HFFc6 (cell line): Measurements from ENCODE around the gene FOXO6. TPM values are rescaled to one million over a fixed set of nuclear protein-coding genes. Genes with fewer than 3 reads are reported as not detected.

Experiments used
- DNase-seq: peaks from one replicate; pipeline ENCODE4 v3.0.0-alpha.2; 2018
- H3K27ac Mint-ChIP-seq: 2 replicates; pipeline ENCODE4 v1.8.0; 2020; ENCODE audit warnings: mild to moderate bottlenecking, mixed read lengths
- H3K27me3 Mint-ChIP-seq: 2 replicates; pipeline ENCODE4 v1.8.0; 2021; ENCODE audit warnings: mild to moderate bottlenecking, moderate library complexity, mixed read lengths; ENCODE audit not compliant: insufficient read depth
- H3K36me3 Mint-ChIP-seq: 2 replicates; pipeline ENCODE4 v1.8.0; 2021; ENCODE audit warnings: low read depth, mixed read lengths
- H3K4me1 Mint-ChIP-seq: 2 replicates; pipeline ENCODE4 v1.8.0; 2020; ENCODE audit warnings: low read depth, mixed read lengths
- H3K4me3 Mint-ChIP-seq: 2 replicates; pipeline ENCODE4 v1.8.0; 2020; ENCODE audit warnings: mild to moderate bottlenecking, moderate library complexity, mixed read lengths
- H3K9me3 Mint-ChIP-seq: 2 replicates; pipeline ENCODE4 v1.8.0; 2020; ENCODE audit warnings: mild to moderate bottlenecking, mixed read lengths
- CTCF ChIP-seq: fragments of 200-600 bp; sonication (generic); IDR thresholded peaks from 2 replicates; pipeline ENCODE4 v1.5.0; 2021; ENCODE audit warnings: antibody characterized with exemption, mild to moderate bottlenecking
- total RNA-seq, 6 experiments: library from RNA; stranded (reverse); fragmentation: NEBNext Ultra II Directional; extraction: Animal tissue kit (Norgen Biotek cat#: 25700); gene quantifications; 2 replicates in 1 of 6; 3 replicates in 5 of 6; pipeline ENCODE4 v1.2.3, GENCODE V29; 2021

FOXO6 gene
- total RNA-seq, 6 experiments from 2014 or later, result 0.07 to 0.08 TPM; not detected in 4

- H3K9me3 Mint-ChIP-seq, result no peaks in the 10 kb centered on the region
- H3K4me3 Mint-ChIP-seq, result no peak overlapping the region
- TF ChIP-seq CTCF, result no peak
- no peak overlapping the region for H3K27ac Mint-ChIP-seq
- no peak for DNase-seq
- H3K36me3 Mint-ChIP-seq, result no peaks in the 10 kb centered on the region
- H3K27me3 Mint-ChIP-seq, result peaks cover 34% of the 10 kb centered on the region
- no peaks in the 10 kb centered on the region for H3K4me1 Mint-ChIP-seq
These were observed 11.2 kb upstream of the FOXO6 start for GRCh38 chr1:41350055-41350378.

- H3K36me3 Mint-ChIP-seq, result no peaks in the 10 kb centered on the region
- DNase-seq, result no peak
- H3K4me3 Mint-ChIP-seq, result no peak overlapping the region
- no peak overlapping the region for H3K27ac Mint-ChIP-seq
- no peak for TF ChIP-seq CTCF
- H3K4me1 Mint-ChIP-seq, result no peaks in the 10 kb centered on the region
- H3K9me3 Mint-ChIP-seq, result no peaks in the 10 kb centered on the region
- H3K27me3 Mint-ChIP-seq, result peaks cover 38% of the 10 kb centered on the region
These were observed 9.7 kb upstream of the FOXO6 start for GRCh38 chr1:41351262-41352151.

GRCh38 chr1:41353744-41354143 is 7.5 kb upstream of the FOXO6 start:
- no peak overlapping the region for H3K4me3 Mint-ChIP-seq
- H3K4me1 Mint-ChIP-seq, result peaks cover 11% of the 10 kb centered on the region
- H3K36me3 Mint-ChIP-seq, result no peaks in the 10 kb centered on the region
- H3K9me3 Mint-ChIP-seq, result no peaks in the 10 kb centered on the region
- peak; percentile 21 for DNase-seq
- H3K27ac Mint-ChIP-seq, result no peak overlapping the region
- H3K27me3 Mint-ChIP-seq, result peaks cover 31% of the 10 kb centered on the region
- TF ChIP-seq CTCF, result no peak

DNA sequence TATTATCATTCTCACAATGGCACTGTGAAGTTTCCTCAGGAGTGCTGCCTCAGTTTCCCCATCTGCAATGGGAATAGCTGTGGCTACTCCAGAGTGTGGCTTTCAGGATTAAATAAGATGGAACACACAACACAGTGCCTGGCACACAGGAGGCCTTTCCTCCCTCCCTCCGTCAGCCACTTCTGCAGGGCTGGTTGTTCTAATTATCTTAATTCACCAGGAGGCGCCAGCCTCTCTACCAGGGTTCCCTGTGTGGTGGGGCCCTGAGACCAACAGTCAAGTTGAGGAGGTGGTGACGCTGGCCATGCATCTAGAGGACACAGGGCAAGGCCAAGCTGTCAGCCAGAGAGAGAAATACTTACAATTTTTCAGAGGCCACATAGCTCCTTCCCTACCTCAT is 6.3 kb upstream of the FOXO6 start:
- H3K4me1 Mint-ChIP-seq, result peaks cover 23% of the 10 kb centered on the region
- H3K27me3 Mint-ChIP-seq, result peaks cover 19% of the 10 kb centered on the region
- H3K36me3 Mint-ChIP-seq, result no peaks in the 10 kb centered on the region
- no peak for DNase-seq
- TF ChIP-seq CTCF, result no peak
- no peaks in the 10 kb centered on the region for H3K9me3 Mint-ChIP-seq
- no peak overlapping the region for H3K27ac Mint-ChIP-seq
- H3K4me3 Mint-ChIP-seq, result no peak overlapping the region

GRCh38 chr1:41355356-41355755 is 5.9 kb upstream of the FOXO6 start:
- H3K36me3 Mint-ChIP-seq, result no peaks in the 10 kb centered on the region
- DNase-seq, result no peak
- peaks cover 18% of the 10 kb centered on the region for H3K27me3 Mint-ChIP-seq
- no peak overlapping the region for H3K4me3 Mint-ChIP-seq
- no peaks in the 10 kb centered on the region for H3K9me3 Mint-ChIP-seq
- no peak for TF ChIP-seq CTCF
- peaks cover 27% of the 10 kb centered on the region for H3K4me1 Mint-ChIP-seq
- H3K27ac Mint-ChIP-seq, result no peak overlapping the region
